ENCODE measurements around the gene OR52K1. TPM values are rescaled to one million over a fixed set of nuclear protein-coding genes. Genes with fewer than 3 reads are reported as not detected.
"Not testable (repeated sequence)": the region's sequence is repeated elsewhere in the genome, so short reads cannot be mapped to it uniquely, and the experiment has no call there.

The OR52K1 gene
- total RNA-seq, 4 donors from 2014 or later, result 0.46 TPM; not detected in 3

GRCh38 chr11:4484310-4484709 lies 1.9 kb downstream of the OR52K1 start:
- ATAC-seq (ENCODE audit: low FRiP score) (no peak), DNase-seq (ENCODE audit: low spot score) (no peak)
- no peak for TF ChIP-seq CTCF (IDR thresholded peaks at IDR 0.05)

- DNase-seq (ENCODE audit: low spot score); ATAC-seq (ENCODE audit: low FRiP score): not testable (repeated sequence)
Observed at GRCh38 chr11:4491405-4491804, 9.0 kb downstream of the OR52K1 start.

DNA sequence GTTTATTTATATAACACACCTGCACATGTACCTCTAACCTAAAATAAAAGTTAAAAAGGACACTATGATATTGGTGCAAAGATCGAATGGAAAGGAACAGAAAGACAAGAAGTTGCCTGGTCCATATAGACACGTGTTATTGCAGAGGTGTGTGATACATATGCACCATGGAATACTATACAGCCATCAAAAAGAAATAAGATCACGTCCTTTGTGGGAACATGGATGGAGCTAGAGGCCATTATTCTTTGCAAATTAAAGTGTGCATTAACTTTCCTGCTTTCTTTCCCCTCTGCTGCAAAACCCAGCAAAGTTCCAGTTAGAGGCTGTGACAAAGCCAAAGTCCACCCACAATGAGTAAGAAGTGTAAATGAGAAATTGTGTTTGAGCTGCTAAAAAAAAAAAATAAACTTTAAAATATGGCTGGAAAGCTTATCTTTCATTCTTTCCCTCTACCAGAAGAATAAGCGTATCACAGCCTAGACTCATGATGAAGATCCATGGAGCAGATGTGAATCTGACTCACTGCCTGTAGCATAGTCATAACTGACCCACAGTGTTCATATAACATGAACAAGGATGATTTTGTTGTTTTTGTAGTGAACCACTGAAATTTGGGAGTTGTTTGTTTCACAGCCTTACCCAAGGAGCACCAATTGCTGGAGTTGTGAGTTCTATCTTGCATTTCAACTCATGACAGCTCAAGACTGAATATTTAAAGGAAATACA lies 9.6 kb downstream of the OR52K1 start:
- TF ChIP-seq CTCF (IDR thresholded peaks at IDR 0.05), result no peak
- DNase-seq (ENCODE audit: low spot score) (no peak), ATAC-seq (ENCODE audit: low FRiP score) (no peak)

DNA sequence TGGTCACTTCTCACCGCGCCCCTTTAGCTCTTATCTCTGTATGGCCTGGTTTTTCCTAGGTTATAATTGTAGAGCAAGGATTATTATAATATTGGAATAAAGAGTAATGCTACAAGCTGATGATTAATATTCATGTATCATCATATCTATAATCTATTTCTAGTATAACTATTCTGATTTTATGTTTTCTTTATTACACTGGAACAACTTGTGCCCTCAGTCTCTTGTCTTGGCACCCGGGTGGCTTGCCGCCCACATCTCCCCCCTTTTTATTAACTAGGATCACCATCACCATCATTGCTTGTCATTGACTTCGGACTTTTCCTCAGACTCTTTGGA lies 11.0 kb downstream of the OR52K1 start:
- ATAC-seq (ENCODE audit: low FRiP score) (no peak), DNase-seq (ENCODE audit: low spot score) (no peak)
- no peak for TF ChIP-seq CTCF (IDR thresholded peaks at IDR 0.05)

DNA sequence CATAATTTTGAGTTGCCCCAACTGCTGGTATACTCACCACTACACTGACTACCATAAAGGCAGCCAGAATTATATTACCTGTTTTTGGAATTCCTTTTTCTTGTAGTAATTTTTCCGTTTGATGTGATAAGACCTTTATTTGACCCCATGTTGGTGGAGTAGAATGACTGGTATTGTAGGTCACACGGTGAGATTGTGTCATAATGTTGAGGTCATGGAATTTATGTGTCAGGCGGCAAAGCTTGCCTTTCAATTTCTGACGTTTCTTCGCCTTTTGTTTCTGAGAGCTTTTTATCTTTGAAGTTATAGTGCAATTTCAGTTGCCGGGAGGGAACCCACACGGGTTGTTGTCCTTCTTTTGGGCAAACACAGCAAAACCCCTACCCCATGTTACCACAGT lies 13.0 kb downstream of the OR52K1 start:
- no peak for DNase-seq (ENCODE audit: low spot score)
- no peak for ATAC-seq (ENCODE audit: low FRiP score)
- TF ChIP-seq CTCF (IDR thresholded peaks at IDR 0.05), result no peak

- TF ChIP-seq CTCF (IDR thresholded peaks at IDR 0.05), result no peak
- DNase-seq (ENCODE audit: low spot score) (no peak), ATAC-seq (ENCODE audit: low FRiP score) (no peak)
Observed at GRCh38 chr11:4495986-4496385, 13.5 kb downstream of the OR52K1 start.

GRCh38 chr11:4496557-4497248 lies 14.3 kb downstream of the OR52K1 start:
- peak; percentile 82 for ATAC-seq (ENCODE audit: low FRiP score)
- no peak for TF ChIP-seq CTCF (IDR thresholded peaks at IDR 0.05)
- DNase-seq (ENCODE audit: low spot score), result no peak
